H1 (cell line): ENCODE measurements around the gene GALNT2. TPM values are rescaled to one million over a fixed set of nuclear protein-coding genes. Genes with fewer than 3 reads are reported as not detected.

Experiments used
- CHD7 ChIP-seq: fragments of 300-600 bp; sonication (generic); IDR thresholded peaks from 2 replicates; pipeline ENCODE4 v1.7.1; 2012; ENCODE audit warnings: low read length, moderate library complexity, mild to moderate bottlenecking, inconsistent platforms; ENCODE audit not compliant: insufficient replicate concordance
- NANOG ChIP-seq: IDR thresholded peaks from 2 replicates; pipeline ENCODE4 v1.6.1; 2011; ENCODE audit warnings: low read length, low read depth, mild to moderate bottlenecking, inconsistent platforms; ENCODE audit not compliant: insufficient read depth, poor library complexity, severe bottlenecking
- polyA plus RNA-seq, 7 experiments: library from polyadenylated mRNA; depleted of rRNA in 3 of 7; stranded (reverse) in 5 of 7; unstranded in 2 of 7; fragments of >200 nt in 5 of 7; fragments of 200-250 nt in 2 of 7; gene quantifications; 1 replicate in 5 of 7; 2 replicates in 1 of 7; 4 replicates in 1 of 7; pipeline versions ENCODE4 v1.2.1 to v1.2.3, GENCODE V29; 2011 to 2013; ENCODE audit warnings: missing spikeins in 2 of 7, mixed read lengths in 2 of 7
- total RNA-seq: library from RNA; stranded (reverse); fragmentation: NEBNext Ultra II Directional; extraction: Animal tissue kit (Norgen Biotek cat#: 25700); gene quantifications from 2 replicates; pipeline ENCODE4 v1.2.1, GENCODE V29; 2021

Gene GALNT2
- total and polyA plus RNA-seq, 2 of the 8 experiments (the other 6 are each of a cell fraction or from before 2014, with no cell fraction given) = 34.5 to 75.3 TPM

- TF ChIP-seq NANOG (no peak), CHD7 (no peak)
These were observed 245.6 kb downstream of the GALNT2 start (continued) for GRCh38 chr1:230312676-230313075.
